A549 (cell line): ENCODE data around the gene SIRT2. TPM values are rescaled to one million over a fixed set of nuclear protein-coding genes. Genes with fewer than 3 reads are reported as not detected.
A peak's percentile ranks its signal among the peaks of the same experiment; 100 is the strongest.

ENCODE experiments used
- ATAC-seq, 2 experiments: fragments of 200-7000 bp in 1 of 2; fragments of >200 bp in 1 of 2; cut with Nextera tagmentation in 1 of 2; cut with Tn5 transposase in 1 of 2; 3 replicates each; pipeline versions ENCODE4 v1.8.0 to v1.9.1; 2018 to 2020; ENCODE audit warnings: mild to moderate bottlenecking in 1 of 2, moderate library complexity in 1 of 2
- CTCF ChIA-PET: fragments of 300-600 bp; sonication (Branson Sonifier 250); formaldehyde crosslinking; extraction: SDS; loops from one replicate; lab custom pipeline; 2021; ENCODE audit warnings: antibody characterized with exemption, inconsistent platforms; lab: Yijun Ruan, JAX
- POLR2A ChIA-PET: fragments of 350-600 bp; formaldehyde crosslinking; extraction: SDS; loops from one replicate; lab custom pipeline; 2021; ENCODE audit warnings: antibody characterized with exemption, inconsistent platforms; lab: Yijun Ruan, JAX
- DNase-seq, 2 experiments: peaks; one replicate each; pipeline versions ENCODE4 v3.0.0 to v3.0.0-alpha.2; 2011 to 2016; ENCODE audit warnings: low read depth in 1 of 2, low spot score in 1 of 2
- FAIRE-seq: peaks from 2 replicates; lab custom pipeline; 2011; peaks lifted over from hg19 to GRCh38; lab: Jason Lieb, UNC
- H3K27ac ChIP-seq, 2 experiments: fragments of >200 bp; sonication (Bioruptor Twin); formaldehyde crosslinking; 3 replicates each; pipeline ENCODE4 v1.5.1; 2016 to 2017
- H3K4me1 ChIP-seq: fragments of >200 bp; sonication (Bioruptor Twin); formaldehyde crosslinking; 3 replicates; pipeline ENCODE4 v1.6.1; 2016
- H3K4me2 ChIP-seq: fragments of >200 bp; sonication (Bioruptor Twin); formaldehyde crosslinking; 3 replicates; pipeline ENCODE4 v1.6.1; 2016
- H3K4me3 ChIP-seq: fragments of >200 bp; sonication (Bioruptor Twin); formaldehyde crosslinking; 3 replicates; pipeline ENCODE4 v1.5.1; 2016
- H3K9me3 ChIP-seq: fragments of >200 bp; sonication (Bioruptor Twin); formaldehyde crosslinking; 3 replicates; pipeline ENCODE4 v1.6.1; 2016
- CBX8 ChIP-seq: fragments of 200-600 bp; sonication (generic); IDR thresholded peaks from 2 replicates; pipeline ENCODE4 v1.6.1; 2016
- CHD4 ChIP-seq: fragments of 200-600 bp; sonication (generic); IDR thresholded peaks from 2 replicates; pipeline ENCODE4 v1.6.1; 2016; ENCODE audit warnings: antibody characterized with exemption, mild to moderate bottlenecking, borderline replicate concordance
- EHMT2 ChIP-seq: fragments of 200-600 bp; sonication (generic); IDR thresholded peaks from 2 replicates; pipeline ENCODE4 v1.6.1; 2016; ENCODE audit warnings: antibody characterized with exemption, low read depth, mild to moderate bottlenecking, moderate library complexity
- ESRRA ChIP-seq: fragments of 150-350 bp; IDR thresholded peaks from 2 replicates; pipeline ENCODE4 v1.6.1; 2014; ENCODE audit warnings: mild to moderate bottlenecking, low read length, borderline replicate concordance
- FOSB ChIP-seq: fragments of 250-450 bp; sonication (Bioruptor Pico); IDR thresholded peaks from 2 replicates; pipeline ENCODE4 v1.5.0; 2020; ENCODE audit warnings: mild to moderate bottlenecking, moderate library complexity
- FOXS1 ChIP-seq: fragments of 250-450 bp; sonication (Bioruptor Pico); IDR thresholded peaks from 2 replicates; pipeline ENCODE4 v1.5.0; 2020; ENCODE audit warnings: mild to moderate bottlenecking, moderate library complexity
- GATA3 ChIP-seq: IDR thresholded peaks from 2 replicates; pipeline ENCODE4 v1.6.1; 2012; ENCODE audit warnings: borderline replicate concordance
- HEYL ChIP-seq: fragments of 250-450 bp; sonication (Bioruptor Pico); IDR thresholded peaks from 2 replicates; pipeline ENCODE4 v1.8.0; 2021; ENCODE audit warnings: mild to moderate bottlenecking, moderate library complexity
- NFE2L2 ChIP-seq: fragments of 150-350 bp; conservative IDR thresholded peaks from 2 replicates; pipeline ENCODE4 v1.6.1; 2014; ENCODE audit warnings: low read length
- NPAS2 ChIP-seq: fragments of 250-450 bp; sonication (Bioruptor Pico); IDR thresholded peaks from 2 replicates; pipeline ENCODE4 v1.8.0; 2022; ENCODE audit warnings: mild to moderate bottlenecking, moderate library complexity, borderline replicate concordance
- POLR2A ChIP-seq: IDR thresholded peaks from 2 replicates; pipeline ENCODE4 v1.6.1; 2012; ENCODE audit warnings: mild to moderate bottlenecking, low read length
- RAD21 ChIP-seq, 2 experiments: fragments of >200 bp in 1 of 2; sonication (Bioruptor Twin) in 1 of 2; formaldehyde crosslinking in 1 of 2; IDR thresholded peaks in 1 of 2; conservative IDR thresholded peaks in 1 of 2; 2 replicates in 1 of 2; 3 replicates in 1 of 2; pipeline ENCODE4 v1.6.1; 2012 to 2018; ENCODE audit warnings: inconsistent platforms in 1 of 2
- RNF2 ChIP-seq: fragments of 200-600 bp; sonication (generic); IDR thresholded peaks from 2 replicates; pipeline ENCODE4 v1.6.1; 2016; ENCODE audit warnings: low read depth, mild to moderate bottlenecking, antibody characterized with exemption, moderate library complexity, borderline replicate concordance
- TFCP2L1 ChIP-seq: fragments of 250-450 bp; sonication (Bioruptor Pico); IDR thresholded peaks from 2 replicates; pipeline ENCODE4 v1.5.0; 2021; ENCODE audit warnings: mild to moderate bottlenecking
- ZFP36 ChIP-seq: fragments of 450-650 bp; IDR thresholded peaks from 2 replicates; pipeline ENCODE4 v1.6.1; 2014; ENCODE audit warnings: borderline replicate concordance; ENCODE audit not compliant: partially characterized antibody
- ZNF302 ChIP-seq: fragments of 250-450 bp; sonication (Bioruptor Pico); IDR thresholded peaks from 2 replicates; pipeline ENCODE4 v1.9.0; 2021; ENCODE audit warnings: inconsistent platforms, mild to moderate bottlenecking, moderate library complexity
- WGBS: methylation state at CpG from one replicate; pipeline ENCODE4 v1.1.6; 2017; ENCODE audit errors: missing lambda C conversion rate; 5-methylcytosine and 5-hydroxymethylcytosine counted together
- polyA plus RNA-seq, 4 experiments: library from polyadenylated mRNA; depleted of rRNA in 3 of 4; stranded (reverse); fragments of >200 nt; fragmentation: RNase III in 1 of 4; extraction: RNeasy Plus Mini Kit Qiagen cat#74134 plus additional on column Dnase treatment in 1 of 4; gene quantifications; 2 replicates in 3 of 4; 3 replicates in 1 of 4; pipeline ENCODE4 v1.2.3, GENCODE V29; 2011 to 2017
- TF ChIP-seq, protein P1 (sequence below): fragments of 250-450 bp; sonication (Bioruptor Pico); IDR thresholded peaks from 2 replicates; pipeline ENCODE4 v1.5.0; 2020; ENCODE audit warnings: low read depth, mild to moderate bottlenecking, moderate library complexity
- TF ChIP-seq, protein P2 (sequence below): fragments of 150-350 bp; IDR thresholded peaks from 2 replicates; pipeline ENCODE4 v1.6.1; 2014; ENCODE audit warnings: low read depth, mild to moderate bottlenecking, low read length
- TF ChIP-seq, protein P3 (sequence below): IDR thresholded peaks from 2 replicates; pipeline ENCODE4 v1.6.1; 2012
- TF ChIP-seq, protein P4 (sequence below): fragments of >200 bp; sonication (Bioruptor Twin); formaldehyde crosslinking; IDR thresholded peaks from 3 replicates; pipeline ENCODE4 v1.6.1; 2016
- TF ChIP-seq, protein P5 (sequence below): fragments of 250-450 bp; sonication (Bioruptor Pico); IDR thresholded peaks from 2 replicates; pipeline ENCODE4 v1.5.0; 2021; ENCODE audit warnings: mild to moderate bottlenecking, moderate library complexity, borderline replicate concordance

The SIRT2 gene
- polyA plus RNA-seq, 2 of the 4 experiments (the other 2 are of a cell fraction), result 28.6 to 30.4 TPM

DNA sequence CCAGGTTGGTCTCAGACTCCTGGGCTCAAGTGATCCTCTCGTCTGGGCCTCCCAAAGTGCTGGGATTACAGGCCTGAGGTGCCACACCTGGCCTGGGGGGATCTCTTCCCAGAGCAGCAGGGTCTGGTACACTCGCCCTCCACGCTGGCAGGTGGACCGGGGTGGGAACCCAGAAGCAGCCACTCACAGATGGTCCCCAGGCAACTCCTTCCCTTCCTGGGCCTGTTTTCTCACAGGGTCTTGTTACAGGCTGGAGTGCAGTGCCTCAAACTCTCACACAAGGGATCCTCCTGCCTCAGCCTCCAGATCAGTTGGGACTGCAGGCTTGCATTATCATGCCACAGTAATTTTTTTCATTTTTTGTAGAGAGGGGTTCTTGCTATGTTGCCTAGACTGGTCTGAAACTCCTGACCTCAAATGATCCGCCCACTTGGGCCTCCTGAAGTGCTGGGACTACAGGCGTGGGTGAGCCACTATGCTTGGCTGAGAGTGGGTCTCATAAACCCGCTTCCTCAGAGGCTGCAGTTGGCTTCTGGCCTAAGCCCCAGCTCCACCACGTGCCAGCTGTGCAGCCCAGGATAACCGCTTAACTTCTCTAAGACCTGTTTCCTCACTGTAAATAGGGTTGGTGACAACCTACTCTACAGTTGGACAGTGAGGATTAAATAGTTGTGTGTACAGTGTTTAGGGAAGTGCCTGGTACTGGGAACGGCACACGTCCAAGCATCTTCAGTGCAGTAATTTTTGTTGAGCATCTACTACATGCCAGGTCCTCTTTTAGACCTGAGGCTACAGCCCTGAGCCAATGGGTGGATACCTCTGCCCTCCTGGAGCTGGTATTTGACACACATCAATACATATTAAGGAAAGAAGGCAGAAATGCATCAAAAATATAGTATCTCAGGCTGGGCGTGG is 13.4 kb upstream of the SIRT2 start:
- Histone ChIP-seq H3K4me1 (0 out of 3 replicates have a peak, but pooled peaks cover 2% of the 10 kb centered on the region), H3K9me3 (no peaks in the 10 kb centered on the region; the same call in 2 of the 3 replicates), H3K27ac (no peak overlapping the region)
- ATAC-seq, result peak; percentile 1 to 3; a peak in 3 of 6 replicates
- TF ChIP-seq NPAS2 (CRISPR knock-in tag), result no peak
- TF ChIP-seq FOSB (CRISPR knock-in tag), result no peak
- no peak for TF ChIP-seq ESRRA
- 0 out of 2 replicates have a peak, but pooled peaks have one; percentile 11 for TF ChIP-seq GATA3
- TF ChIP-seq, all 56 proteins: peak for 1
- Histone ChIP-seq H3K4me2 (no peak overlapping the region), H3K4me3 (no peak overlapping the region)
- DNase-seq (no peak), FAIRE-seq (peak; percentile 90)
- POLR2A ChIA-PET, result interaction anchor here (1.2 to 2.0 kb wide), 3 partner anchors 13 to 18 kb away, joined by 3 to 9 read pairs (median 9); partner anchors contain the start of genes MRPS12, NFKBIB, SARS2 and SIRT2
- 86% methylated on average over 12 of the region's 12 CpGs for WGBS
- CTCF ChIA-PET, result interaction anchor here (0.7 to 5.7 kb wide), 14 partner anchors 9 to 679 kb away, joined by 3 to 56 read pairs (median 4); partner anchors contain the start of genes FAM98C, FBXO17, MRPS12 and NFKBIB

DNA sequence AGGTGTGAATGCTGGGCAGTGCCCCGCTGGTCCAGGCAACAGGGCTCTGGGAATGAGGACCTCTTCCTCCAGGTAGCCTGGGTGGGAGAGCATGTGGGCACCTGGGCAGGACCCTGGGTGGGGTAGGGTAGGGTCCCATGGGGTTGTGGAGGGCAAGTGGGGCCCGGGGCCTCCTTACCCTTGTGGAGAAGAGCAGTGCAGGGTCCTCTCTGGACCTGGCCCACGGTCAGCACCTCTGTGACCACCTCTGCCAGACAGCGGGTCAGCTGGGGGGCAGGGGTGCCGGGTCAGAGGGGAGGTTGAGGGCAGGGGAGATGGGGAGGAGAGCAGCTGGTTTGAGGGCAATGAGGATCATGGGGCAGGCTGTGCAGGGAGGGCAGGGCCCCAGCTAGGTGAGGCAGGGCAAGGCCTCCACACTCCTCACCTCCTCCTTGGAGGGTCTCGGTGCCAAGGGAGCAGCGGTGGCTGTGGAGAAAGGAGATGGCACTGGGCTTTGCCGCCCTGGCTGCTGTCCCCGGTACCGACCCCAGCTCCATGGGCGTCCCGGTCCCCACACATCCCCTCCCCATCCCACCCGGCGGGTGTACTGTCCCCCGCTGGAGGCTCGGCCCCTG is 12.1 kb upstream of the SIRT2 start:
- ChIA-PET CTCF (interaction anchor here (0.7 to 5.7 kb wide), 6 partner anchors 10 to 509 kb away, joined by 3 to 56 read pairs (median 3); partner anchors contain the start of genes FAM98C, MRPS12 and SARS2), POLR2A (interaction anchor here (0.8 to 2.0 kb wide), 2 partner anchors 12 to 19 kb away, joined by 3 to 9 read pairs; partner anchors contain the start of genes MRPS12, NFKBIB, SARS2 and SIRT2)
- TF ChIP-seq FOSB (CRISPR knock-in tag) (no peak), FOXS1 (CRISPR knock-in tag) (no peak), HEYL (CRISPR knock-in tag) (no peak), TFCP2L1 (CRISPR knock-in tag) (no peak), NFE2L2 (no peak), RNF2 (no peak), ZFP36 (no peak)
- TF ChIP-seq, protein P1, sequence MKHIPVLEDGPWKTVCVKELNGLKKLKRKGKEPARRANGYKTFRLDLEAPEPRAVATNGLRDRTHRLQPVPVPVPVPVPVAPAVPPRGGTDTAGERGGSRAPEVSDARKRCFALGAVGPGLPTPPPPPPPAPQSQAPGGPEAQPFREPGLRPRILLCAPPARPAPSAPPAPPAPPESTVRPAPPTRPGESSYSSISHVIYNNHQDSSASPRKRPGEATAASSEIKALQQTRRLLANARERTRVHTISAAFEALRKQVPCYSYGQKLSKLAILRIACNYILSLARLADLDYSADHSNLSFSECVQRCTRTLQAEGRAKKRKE (CRISPR knock-in tag), result no peak
- TF ChIP-seq, protein P2, sequence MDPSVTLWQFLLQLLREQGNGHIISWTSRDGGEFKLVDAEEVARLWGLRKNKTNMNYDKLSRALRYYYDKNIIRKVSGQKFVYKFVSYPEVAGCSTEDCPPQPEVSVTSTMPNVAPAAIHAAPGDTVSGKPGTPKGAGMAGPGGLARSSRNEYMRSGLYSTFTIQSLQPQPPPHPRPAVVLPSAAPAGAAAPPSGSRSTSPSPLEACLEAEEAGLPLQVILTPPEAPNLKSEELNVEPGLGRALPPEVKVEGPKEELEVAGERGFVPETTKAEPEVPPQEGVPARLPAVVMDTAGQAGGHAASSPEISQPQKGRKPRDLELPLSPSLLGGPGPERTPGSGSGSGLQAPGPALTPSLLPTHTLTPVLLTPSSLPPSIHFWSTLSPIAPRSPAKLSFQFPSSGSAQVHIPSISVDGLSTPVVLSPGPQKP, result no peak
- TF ChIP-seq, protein P3, sequence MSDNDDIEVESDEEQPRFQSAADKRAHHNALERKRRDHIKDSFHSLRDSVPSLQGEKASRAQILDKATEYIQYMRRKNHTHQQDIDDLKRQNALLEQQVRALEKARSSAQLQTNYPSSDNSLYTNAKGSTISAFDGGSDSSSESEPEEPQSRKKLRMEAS, result no peak
- no peak overlapping the region for H3K4me2 ChIP-seq
- H3K4me1 ChIP-seq, result no peaks in the 10 kb centered on the region
- DNase-seq (no peak), ATAC-seq (peak; percentile 11 to 17; a peak in 5 of 6 replicates), FAIRE-seq (no peak)
- H3K4me3 ChIP-seq, result no peak overlapping the region
- WGBS, result 85% methylated on average over 12 of the region's 16 CpGs
- no peak overlapping the region for H3K27ac ChIP-seq
- peaks cover 10% of the 10 kb centered on the region for H3K9me3 ChIP-seq

DNA sequence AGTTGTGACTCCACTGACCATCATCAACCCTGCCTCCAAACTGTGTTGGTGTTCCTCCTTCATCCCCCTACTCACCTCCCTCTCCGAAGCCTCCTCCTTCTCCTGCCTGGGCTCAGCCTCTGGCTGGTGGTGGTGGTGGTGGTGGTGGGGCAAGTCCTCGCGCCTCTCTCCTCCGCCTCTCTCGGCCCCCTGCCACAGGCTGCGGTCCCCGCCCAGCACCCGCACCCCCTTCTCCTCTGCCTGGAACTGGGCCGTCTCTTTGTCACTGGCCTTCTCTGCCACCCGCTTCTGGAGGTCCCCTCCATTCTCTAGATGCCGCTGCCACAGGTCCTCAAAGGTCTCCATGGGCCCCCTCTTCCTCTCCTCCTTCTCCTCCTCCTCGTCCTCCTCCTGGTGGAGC is 11.1 kb upstream of the SIRT2 start:
- FAIRE-seq (no peak), ATAC-seq (peak in 1 of 2 experiments; percentile 1; a peak in 2 of 6 replicates), DNase-seq (no peak)
- no peak overlapping the region for H3K27ac ChIP-seq
- H3K4me1 ChIP-seq, result no peaks in the 10 kb centered on the region
- H3K4me3 ChIP-seq, result no peak overlapping the region
- ChIA-PET POLR2A (no interaction called here), CTCF (interaction anchor here (5.7 to 6.3 kb wide), 2 partner anchors 20 kb away, joined by 56 to 59 read pairs; partner anchors contain the start of genes MRPS12 and SARS2)
- WGBS, result 96% methylated on average over 12 of the region's 12 CpGs
- H3K9me3 ChIP-seq, result peaks cover 10% of the 10 kb centered on the region
- no peak overlapping the region for H3K4me2 ChIP-seq
- TF ChIP-seq, protein P4, sequence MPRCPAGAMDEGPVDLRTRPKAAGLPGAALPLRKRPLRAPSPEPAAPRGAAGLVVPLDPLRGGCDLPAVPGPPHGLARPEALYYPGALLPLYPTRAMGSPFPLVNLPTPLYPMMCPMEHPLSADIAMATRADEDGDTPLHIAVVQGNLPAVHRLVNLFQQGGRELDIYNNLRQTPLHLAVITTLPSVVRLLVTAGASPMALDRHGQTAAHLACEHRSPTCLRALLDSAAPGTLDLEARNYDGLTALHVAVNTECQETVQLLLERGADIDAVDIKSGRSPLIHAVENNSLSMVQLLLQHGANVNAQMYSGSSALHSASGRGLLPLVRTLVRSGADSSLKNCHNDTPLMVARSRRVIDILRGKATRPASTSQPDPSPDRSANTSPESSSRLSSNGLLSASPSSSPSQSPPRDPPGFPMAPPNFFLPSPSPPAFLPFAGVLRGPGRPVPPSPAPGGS, result no peak
- TF ChIP-seq CBX8 (no peak), TFCP2L1 (CRISPR knock-in tag) (no peak), EHMT2 (no peak), POLR2A (no peak; the same call in 1 of the 2 replicates), RAD21 (conservative IDR thresholded peaks at IDR 0.05 in 1 of 2, IDR thresholded peaks at IDR 0.05 in 1 of 2) (no peak), CHD4 (no peak), ZNF302 (CRISPR knock-in tag) (no peak), RNF2 (no peak)
- TF ChIP-seq, protein P2, result no peak
- TF ChIP-seq, protein P3, result no peak
- TF ChIP-seq, protein P5, sequence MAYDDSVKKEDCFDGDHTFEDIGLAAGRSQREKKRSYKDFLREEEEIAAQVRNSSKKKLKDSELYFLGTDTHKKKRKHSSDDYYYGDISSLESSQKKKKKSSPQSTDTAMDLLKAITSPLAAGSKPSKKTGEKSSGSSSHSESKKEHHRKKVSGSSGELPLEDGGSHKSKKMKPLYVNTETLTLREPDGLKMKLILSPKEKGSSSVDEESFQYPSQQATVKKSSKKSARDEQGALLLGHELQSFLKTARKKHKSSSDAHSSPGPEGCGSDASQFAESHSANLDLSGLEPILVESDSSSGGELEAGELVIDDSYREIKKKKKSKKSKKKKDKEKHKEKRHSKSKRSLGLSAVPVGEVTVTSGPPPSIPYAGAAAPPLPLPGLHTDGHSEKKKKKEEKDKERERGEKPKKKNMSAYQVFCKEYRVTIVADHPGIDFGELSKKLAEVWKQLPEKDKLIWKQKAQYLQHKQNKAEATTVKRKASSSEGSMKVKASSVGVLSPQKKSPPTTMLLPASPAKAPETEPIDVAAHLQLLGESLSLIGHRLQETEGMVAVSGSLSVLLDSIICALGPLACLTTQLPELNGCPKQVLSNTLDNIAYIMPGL (CRISPR knock-in tag), result no peak
